ENCODE data around the gene JUNB.

GRCh38 chr19:12836529-12836863 lies 45.2 kb downstream of the JUNB start:
- TF ChIP-seq CTCF (IDR thresholded peaks at IDR 0.05) (no peak), POLR2A (IDR thresholded peaks at IDR 0.05) (no peak), EP300 (IDR thresholded peaks at IDR 0.05) (no peak), POLR2AphosphoS5 (IDR thresholded peaks at IDR 0.05) (no peak)

All from gastroesophageal sphincter (tissue), 3 donors.